ENCODE data around the gene FCHSD2.

The FCHSD2 gene

DNA sequence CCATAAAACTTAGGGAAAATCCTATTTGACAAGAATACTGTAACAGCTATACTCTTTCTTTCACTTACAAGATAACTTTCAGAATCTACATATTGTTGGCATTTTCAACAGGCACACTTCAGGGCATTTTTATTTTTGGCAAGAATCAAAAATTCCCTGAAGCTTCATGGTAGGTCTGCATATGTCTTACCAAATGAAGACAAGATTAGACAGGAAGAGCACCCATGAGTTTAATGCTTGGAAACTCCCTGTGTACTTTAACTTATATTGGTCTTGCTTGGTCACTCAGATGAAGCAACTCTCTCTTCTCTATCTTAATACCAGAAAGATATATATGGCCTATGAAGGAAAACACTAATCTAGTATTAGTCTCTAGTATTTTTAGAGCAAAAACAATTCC, 190.2 kb downstream of the FCHSD2 start:
- no peaks in the 10 kb centered on the region for H3K36me3 ChIP-seq (ENCODE audit: control insufficient read depth in 2 of 2, insufficient read depth in 2 of 2, low read length in 2 of 2)
- no peak overlapping the region for H3K27ac ChIP-seq (ENCODE audit: low read length)
- no peaks in the 10 kb centered on the region for H3K27me3 ChIP-seq (ENCODE audit: control insufficient read depth in 1 of 2, insufficient read depth in 2 of 2, low read length in 2 of 2)
- no peak overlapping the region for H3K9ac ChIP-seq (ENCODE audit: low read length in 2 of 2)
- H3K4me1 ChIP-seq (ENCODE audit: control insufficient read depth, insufficient read depth, low read length), result no peaks in the 10 kb centered on the region
- no peak overlapping the region for H3K4me3 ChIP-seq (ENCODE audit: low read length in 2 of 2)
- no peaks in the 10 kb centered on the region for H3K9me3 ChIP-seq (ENCODE audit: control insufficient read depth in 2 of 2, low read length in 2 of 2)

DNA sequence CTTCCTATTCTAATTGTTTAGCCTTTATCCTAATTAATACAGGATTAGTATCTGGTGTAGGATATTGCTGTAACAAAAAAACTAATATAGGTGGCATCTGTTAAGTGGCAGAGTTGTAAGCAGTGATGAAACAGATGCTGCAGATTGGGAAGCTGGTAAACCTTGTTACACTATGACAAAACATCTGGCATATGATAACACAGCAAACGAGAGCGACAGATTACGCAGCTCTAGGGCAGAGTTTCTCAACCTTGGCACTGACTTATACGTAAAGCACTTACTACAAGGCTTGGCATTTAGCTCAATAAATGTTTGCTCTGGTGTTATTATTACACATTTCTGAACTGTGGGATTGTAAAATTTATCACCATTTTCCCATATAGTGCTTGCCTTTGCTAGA, 190.9 kb downstream of the FCHSD2 start:
- Histone ChIP-seq H3K27ac (ENCODE audit: low read length) (no peak overlapping the region), H3K4me3 (ENCODE audit: low read length in 2 of 2) (no peak overlapping the region), H3K9me3 (ENCODE audit: control insufficient read depth in 2 of 2, low read length in 2 of 2) (no peaks in the 10 kb centered on the region), H3K9ac (ENCODE audit: low read length in 2 of 2) (no peak overlapping the region), H3K4me1 (ENCODE audit: control insufficient read depth, insufficient read depth, low read length) (no peaks in the 10 kb centered on the region), H3K27me3 (ENCODE audit: control insufficient read depth in 1 of 2, insufficient read depth in 2 of 2, low read length in 2 of 2) (no peaks in the 10 kb centered on the region), H3K36me3 (ENCODE audit: control insufficient read depth in 2 of 2, insufficient read depth in 2 of 2, low read length in 2 of 2) (no peaks in the 10 kb centered on the region)

DNA sequence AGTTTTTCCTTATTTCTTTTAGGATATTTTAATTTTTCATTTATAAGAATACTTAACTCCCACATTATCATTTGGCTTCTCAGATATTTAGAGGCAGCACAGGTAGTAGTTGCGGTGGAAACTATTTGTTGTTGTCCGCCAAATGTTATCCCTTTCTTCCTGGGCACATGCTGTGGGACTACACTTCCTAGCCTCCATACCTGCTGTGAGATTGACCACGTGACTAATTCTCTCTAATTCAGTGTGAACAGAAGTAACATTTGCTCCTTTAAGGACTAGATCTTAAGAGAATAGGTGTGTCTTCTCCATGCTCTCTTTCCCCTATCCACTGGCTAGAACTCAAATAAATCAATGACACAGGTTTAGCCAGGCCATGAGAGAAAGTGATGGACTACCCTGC, 191.4 kb downstream of the FCHSD2 start:
- Histone ChIP-seq H3K9ac (ENCODE audit: low read length in 2 of 2) (no peak overlapping the region), H3K27ac (ENCODE audit: low read length) (no peak overlapping the region), H3K4me1 (ENCODE audit: control insufficient read depth, insufficient read depth, low read length) (no peaks in the 10 kb centered on the region), H3K27me3 (ENCODE audit: control insufficient read depth in 1 of 2, insufficient read depth in 2 of 2, low read length in 2 of 2) (no peaks in the 10 kb centered on the region), H3K4me3 (ENCODE audit: low read length in 2 of 2) (no peak overlapping the region), H3K36me3 (ENCODE audit: control insufficient read depth in 2 of 2, insufficient read depth in 2 of 2, low read length in 2 of 2) (no peaks in the 10 kb centered on the region), H3K9me3 (ENCODE audit: control insufficient read depth in 2 of 2, low read length in 2 of 2) (no peaks in the 10 kb centered on the region)

DNA sequence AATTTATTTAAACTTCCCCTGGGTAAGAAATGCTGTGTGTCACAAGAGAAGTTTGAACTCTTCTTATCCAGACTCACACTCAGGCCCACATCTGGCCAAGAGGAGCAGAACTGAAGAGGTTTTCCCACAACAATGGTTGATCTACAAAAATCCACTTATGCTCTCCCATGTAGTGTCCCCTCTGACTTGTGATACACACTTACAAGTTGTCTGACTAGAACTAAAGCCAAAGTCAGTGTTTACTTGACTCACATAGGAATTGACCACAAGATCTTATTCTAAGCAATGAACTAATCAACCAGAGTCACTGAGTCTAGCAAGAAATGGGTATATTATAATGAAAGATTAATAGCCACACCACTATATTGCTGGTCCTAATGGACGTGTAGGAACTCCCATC, 194.9 kb downstream of the FCHSD2 start:
- no peaks in the 10 kb centered on the region for H3K4me1 ChIP-seq (ENCODE audit: control insufficient read depth, insufficient read depth, low read length)
- no peak overlapping the region for H3K27ac ChIP-seq (ENCODE audit: low read length)
- no peaks in the 10 kb centered on the region for H3K36me3 ChIP-seq (ENCODE audit: control insufficient read depth in 2 of 2, insufficient read depth in 2 of 2, low read length in 2 of 2)
- no peak overlapping the region for H3K4me3 ChIP-seq (ENCODE audit: low read length in 2 of 2)
- no peaks in the 10 kb centered on the region for H3K27me3 ChIP-seq (ENCODE audit: control insufficient read depth in 1 of 2, insufficient read depth in 2 of 2, low read length in 2 of 2)
- H3K9me3 ChIP-seq (ENCODE audit: control insufficient read depth in 2 of 2, low read length in 2 of 2), result no peaks in the 10 kb centered on the region
- no peak overlapping the region for H3K9ac ChIP-seq (ENCODE audit: low read length in 2 of 2)

DNA sequence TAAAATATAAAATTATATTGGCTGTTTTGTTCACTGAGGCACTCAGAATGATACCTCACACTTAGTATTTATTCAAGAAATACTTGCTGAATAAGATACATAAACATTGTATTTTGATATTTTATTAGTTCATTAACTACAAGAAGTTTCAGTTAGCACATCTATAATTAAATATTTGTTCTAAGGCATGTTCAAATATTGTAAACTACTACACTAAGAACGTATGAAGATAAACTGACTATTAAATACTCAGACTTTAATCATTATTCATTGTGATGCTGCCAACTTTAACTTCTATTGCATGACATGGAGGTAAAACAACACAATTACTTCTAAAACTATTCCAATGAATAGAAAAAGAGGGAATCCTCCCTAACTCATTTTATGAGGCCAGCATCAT, 198.5 kb downstream of the FCHSD2 start:
- no peak overlapping the region for H3K9ac ChIP-seq (ENCODE audit: low read length in 2 of 2)
- no peaks in the 10 kb centered on the region for H3K9me3 ChIP-seq (ENCODE audit: control insufficient read depth in 2 of 2, low read length in 2 of 2)
- no peaks in the 10 kb centered on the region for H3K36me3 ChIP-seq (ENCODE audit: control insufficient read depth in 2 of 2, insufficient read depth in 2 of 2, low read length in 2 of 2)
- H3K4me1 ChIP-seq (ENCODE audit: control insufficient read depth, insufficient read depth, low read length), result no peaks in the 10 kb centered on the region
- no peak overlapping the region for H3K4me3 ChIP-seq (ENCODE audit: low read length in 2 of 2)
- H3K27me3 ChIP-seq (ENCODE audit: control insufficient read depth in 1 of 2, insufficient read depth in 2 of 2, low read length in 2 of 2), result no peaks in the 10 kb centered on the region
- H3K27ac ChIP-seq (ENCODE audit: low read length), result no peak overlapping the region

DNA sequence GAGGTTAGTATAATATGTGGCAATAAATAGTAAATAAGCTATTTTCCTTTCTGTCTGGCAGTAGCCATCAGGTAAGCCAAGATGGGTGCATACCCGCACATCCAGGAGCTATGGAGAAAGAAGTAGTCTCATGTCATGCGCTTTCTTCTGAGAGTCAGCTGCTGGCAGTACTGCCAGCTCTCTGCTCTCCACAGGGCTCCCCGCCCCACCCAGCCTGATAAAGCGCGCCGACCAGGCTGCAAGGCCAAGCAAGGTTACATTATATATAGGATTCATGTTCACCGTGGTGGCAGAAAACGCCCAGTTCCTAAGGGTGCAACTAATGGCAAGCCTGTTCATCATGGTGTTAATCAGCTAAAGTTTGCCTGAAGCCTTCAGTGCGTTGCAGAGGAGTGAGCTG, 201.7 kb downstream of the FCHSD2 start:
- no peaks in the 10 kb centered on the region for H3K27me3 ChIP-seq (ENCODE audit: control insufficient read depth in 1 of 2, insufficient read depth in 2 of 2, low read length in 2 of 2)
- H3K27ac ChIP-seq (ENCODE audit: low read length), result no peak overlapping the region
- H3K9ac ChIP-seq (ENCODE audit: low read length in 2 of 2), result no peak overlapping the region
- H3K4me1 ChIP-seq (ENCODE audit: control insufficient read depth, insufficient read depth, low read length), result no peaks in the 10 kb centered on the region
- H3K4me3 ChIP-seq (ENCODE audit: low read length in 2 of 2), result no peak overlapping the region
- no peaks in the 10 kb centered on the region for H3K36me3 ChIP-seq (ENCODE audit: control insufficient read depth in 2 of 2, insufficient read depth in 2 of 2, low read length in 2 of 2)
- H3K9me3 ChIP-seq (ENCODE audit: control insufficient read depth in 2 of 2, low read length in 2 of 2), result no peaks in the 10 kb centered on the region

DNA sequence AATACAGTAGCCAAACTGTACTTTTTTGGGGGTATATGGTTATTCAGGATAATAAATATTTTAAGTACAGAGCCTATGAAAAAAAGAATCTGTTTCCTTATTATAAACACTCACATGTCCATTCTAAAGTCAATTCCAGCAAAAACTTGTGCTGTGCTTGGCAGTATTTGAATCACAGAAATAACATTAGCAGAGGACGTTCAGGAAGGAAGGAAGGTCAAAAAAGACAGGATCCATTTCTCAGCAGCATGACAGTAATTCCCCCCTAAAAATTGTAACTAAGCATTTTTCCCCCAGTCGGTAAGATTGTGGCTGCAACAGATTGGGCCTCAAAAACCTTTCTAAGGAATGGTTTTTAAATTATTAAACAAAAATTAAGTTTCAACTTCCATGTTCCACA, 203.1 kb downstream of the FCHSD2 start:
- H3K36me3 ChIP-seq (ENCODE audit: control insufficient read depth in 2 of 2, insufficient read depth in 2 of 2, low read length in 2 of 2), result no peaks in the 10 kb centered on the region
- no peak overlapping the region for H3K4me3 ChIP-seq (ENCODE audit: low read length in 2 of 2)
- no peak overlapping the region for H3K9ac ChIP-seq (ENCODE audit: low read length in 2 of 2)
- H3K27ac ChIP-seq (ENCODE audit: low read length), result no peak overlapping the region
- no peaks in the 10 kb centered on the region for H3K27me3 ChIP-seq (ENCODE audit: control insufficient read depth in 1 of 2, insufficient read depth in 2 of 2, low read length in 2 of 2)
- H3K4me1 ChIP-seq (ENCODE audit: control insufficient read depth, insufficient read depth, low read length), result no peaks in the 10 kb centered on the region
- H3K9me3 ChIP-seq (ENCODE audit: control insufficient read depth in 2 of 2, low read length in 2 of 2), result no peaks in the 10 kb centered on the region

DNA sequence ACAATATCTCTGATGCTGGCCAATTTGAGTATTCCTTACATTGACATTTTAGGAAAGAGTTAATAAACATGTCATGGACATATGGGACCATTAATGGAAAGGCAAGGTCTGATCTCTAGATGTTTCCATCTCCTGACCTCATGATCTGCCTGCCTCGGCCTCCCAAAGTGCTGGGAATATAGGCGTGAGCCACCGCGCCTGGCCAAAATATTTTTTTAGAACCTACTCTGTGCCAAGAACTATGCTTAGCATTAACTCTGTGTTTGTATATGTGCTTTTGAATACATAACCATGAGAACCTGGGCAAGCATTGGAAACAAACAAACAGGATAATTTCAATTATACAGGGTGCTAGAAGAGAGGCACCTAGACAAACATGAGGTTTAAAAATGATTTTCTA, 204.7 kb downstream of the FCHSD2 start:
- H3K4me3 ChIP-seq (ENCODE audit: low read length in 2 of 2), result no peak overlapping the region
- no peak overlapping the region for H3K9ac ChIP-seq (ENCODE audit: low read length in 2 of 2)
- no peaks in the 10 kb centered on the region for H3K4me1 ChIP-seq (ENCODE audit: control insufficient read depth, insufficient read depth, low read length)
- H3K27ac ChIP-seq (ENCODE audit: low read length), result no peak overlapping the region
- no peaks in the 10 kb centered on the region for H3K9me3 ChIP-seq (ENCODE audit: control insufficient read depth in 2 of 2, low read length in 2 of 2)
- H3K36me3 ChIP-seq (ENCODE audit: control insufficient read depth in 2 of 2, insufficient read depth in 2 of 2, low read length in 2 of 2), result no peaks in the 10 kb centered on the region
- no peaks in the 10 kb centered on the region for H3K27me3 ChIP-seq (ENCODE audit: control insufficient read depth in 1 of 2, insufficient read depth in 2 of 2, low read length in 2 of 2)

DNA sequence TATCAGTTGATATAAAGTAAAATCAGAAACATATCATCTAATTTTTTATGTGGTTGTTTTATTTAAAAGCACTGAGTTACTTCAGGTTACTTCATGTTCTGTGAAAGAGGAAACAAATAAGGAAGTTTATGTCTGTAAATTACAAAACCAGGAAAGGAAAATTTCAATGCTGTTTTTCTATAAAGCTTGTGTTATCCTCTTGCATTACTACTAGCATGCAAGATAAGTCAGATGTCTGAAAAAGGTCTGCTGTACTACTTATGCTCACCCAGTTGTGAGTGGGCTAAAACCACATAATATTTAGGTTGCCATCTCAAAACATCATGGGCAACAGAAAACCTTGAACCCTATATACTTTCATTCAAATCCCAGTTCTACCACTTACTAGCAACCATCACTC, 206.4 kb downstream of the FCHSD2 start:
- Histone ChIP-seq H3K27ac (ENCODE audit: low read length) (no peak overlapping the region), H3K4me1 (ENCODE audit: control insufficient read depth, insufficient read depth, low read length) (no peaks in the 10 kb centered on the region), H3K9me3 (ENCODE audit: control insufficient read depth in 2 of 2, low read length in 2 of 2) (no peaks in the 10 kb centered on the region)

DNA sequence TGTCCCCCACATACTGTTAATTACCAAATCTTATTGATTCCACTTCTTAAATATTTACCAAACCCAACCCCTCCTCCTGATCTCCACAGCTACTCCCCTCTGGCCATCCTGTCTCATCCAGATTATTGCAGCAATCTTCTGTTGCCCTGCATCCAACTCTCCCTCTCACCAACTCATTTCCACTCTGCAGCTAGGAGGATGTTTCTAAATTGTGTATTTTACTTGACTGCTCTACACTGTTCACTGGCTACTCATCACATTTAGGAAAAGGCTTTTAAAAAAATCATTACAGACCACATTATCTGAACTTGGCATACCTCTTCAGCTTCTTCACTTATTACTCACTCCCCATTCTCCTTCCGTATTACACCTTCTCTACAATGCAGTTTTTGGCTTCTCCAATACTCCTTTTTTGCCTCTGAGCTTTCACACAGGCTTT, 210.0 kb downstream of the FCHSD2 start:
- Histone ChIP-seq H3K4me1 (ENCODE audit: control insufficient read depth, insufficient read depth, low read length) (no peaks in the 10 kb centered on the region), H3K27ac (ENCODE audit: low read length) (no peak overlapping the region), H3K36me3 (ENCODE audit: control insufficient read depth in 2 of 2, insufficient read depth in 2 of 2, low read length in 2 of 2) (no peaks in the 10 kb centered on the region), H3K27me3 (ENCODE audit: control insufficient read depth in 1 of 2, insufficient read depth in 2 of 2, low read length in 2 of 2) (no peaks in the 10 kb centered on the region), H3K4me3 (ENCODE audit: low read length in 2 of 2) (no peak overlapping the region), H3K9ac (ENCODE audit: low read length in 2 of 2) (no peak overlapping the region), H3K9me3 (ENCODE audit: control insufficient read depth in 2 of 2, low read length in 2 of 2) (no peaks in the 10 kb centered on the region)

More for the DNA sequence above, 206.4 kb downstream of the FCHSD2 start:
- H3K36me3 ChIP-seq (ENCODE audit: control insufficient read depth in 2 of 2, insufficient read depth in 2 of 2, low read length in 2 of 2), result no peaks in the 10 kb centered on the region
- no peak overlapping the region for H3K4me3 ChIP-seq (ENCODE audit: low read length in 2 of 2)
- no peak overlapping the region for H3K9ac ChIP-seq (ENCODE audit: low read length in 2 of 2)
- H3K27me3 ChIP-seq (ENCODE audit: control insufficient read depth in 1 of 2, insufficient read depth in 2 of 2, low read length in 2 of 2), result no peaks in the 10 kb centered on the region

DNA sequence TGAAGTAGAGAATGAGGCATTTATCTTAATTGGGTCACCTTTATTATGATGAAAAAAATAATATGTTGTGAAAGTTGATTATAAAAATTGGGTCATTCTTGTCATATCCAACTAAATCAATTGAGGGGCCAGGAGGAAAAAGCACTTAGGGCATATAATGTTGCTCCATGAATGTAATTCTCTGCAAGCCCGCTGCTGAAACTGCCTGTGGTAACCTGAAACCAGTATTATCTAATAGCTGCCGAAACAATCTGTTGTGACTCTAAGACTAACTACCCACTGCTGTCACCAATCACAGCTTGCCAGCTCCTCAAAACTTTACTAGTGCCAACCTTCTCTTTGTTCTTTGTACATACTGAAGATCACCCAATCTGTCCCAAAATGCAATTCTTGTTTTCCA, 212.1 kb downstream of the FCHSD2 start:
- H3K4me3 ChIP-seq (ENCODE audit: low read length in 2 of 2), result no peak overlapping the region
- no peak overlapping the region for H3K27ac ChIP-seq (ENCODE audit: low read length)
- H3K27me3 ChIP-seq (ENCODE audit: control insufficient read depth in 1 of 2, insufficient read depth in 2 of 2, low read length in 2 of 2), result no peaks in the 10 kb centered on the region
- no peaks in the 10 kb centered on the region for H3K4me1 ChIP-seq (ENCODE audit: control insufficient read depth, insufficient read depth, low read length)
- H3K9me3 ChIP-seq (ENCODE audit: control insufficient read depth in 2 of 2, low read length in 2 of 2), result no peaks in the 10 kb centered on the region
- H3K36me3 ChIP-seq (ENCODE audit: control insufficient read depth in 2 of 2, insufficient read depth in 2 of 2, low read length in 2 of 2), result no peaks in the 10 kb centered on the region
- H3K9ac ChIP-seq (ENCODE audit: low read length in 2 of 2), result no peak overlapping the region

DNA sequence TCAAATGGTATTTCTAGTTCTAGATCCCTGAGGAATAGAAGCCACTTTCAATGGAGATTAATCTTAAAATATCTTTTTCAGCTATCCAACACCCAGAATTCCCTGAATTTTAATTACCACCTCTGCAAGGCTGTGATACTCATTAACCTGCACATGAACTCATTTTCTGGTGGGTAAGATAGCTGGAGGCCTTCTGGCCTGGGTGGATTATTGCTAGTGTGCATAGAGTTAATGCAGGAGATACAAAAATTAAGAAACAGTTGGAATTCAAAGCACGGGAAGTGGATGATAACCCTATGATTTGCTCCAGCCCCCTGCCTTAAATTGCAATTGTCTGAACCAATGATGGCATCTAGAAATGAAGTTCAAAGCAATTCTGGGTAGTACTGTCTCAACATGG, 212.9 kb downstream of the FCHSD2 start:
- Histone ChIP-seq H3K36me3 (ENCODE audit: control insufficient read depth in 2 of 2, insufficient read depth in 2 of 2, low read length in 2 of 2) (no peaks in the 10 kb centered on the region), H3K27ac (ENCODE audit: low read length) (no peak overlapping the region), H3K27me3 (ENCODE audit: control insufficient read depth in 1 of 2, insufficient read depth in 2 of 2, low read length in 2 of 2) (no peaks in the 10 kb centered on the region), H3K9ac (ENCODE audit: low read length in 2 of 2) (no peak overlapping the region), H3K9me3 (ENCODE audit: control insufficient read depth in 2 of 2, low read length in 2 of 2) (no peaks in the 10 kb centered on the region), H3K4me3 (ENCODE audit: low read length in 2 of 2) (no peak overlapping the region), H3K4me1 (ENCODE audit: control insufficient read depth, insufficient read depth, low read length) (no peaks in the 10 kb centered on the region)

Data from stomach smooth muscle (tissue), 2 donors.